Gastroesophageal sphincter (tissue), 4 donors: ENCODE measurements around the gene MSL3B.

ENCODE experiments used
- ATAC-seq: fragments of 150-250 bp; one replicate; pipeline ENCODE4 v1.9.1; 2016; ENCODE audit warnings: mild to moderate bottlenecking, moderate library complexity
- H3K27ac ChIP-seq, 4 donors: fragments of 200-600 bp; sonication (generic) in 3 of 4; 1 replicate in 3 of 4; 2 replicates in 1 of 4; pipeline ENCODE4 v1.5.1; 2016 to 2019
- H3K27me3 ChIP-seq: fragments of 200-600 bp; sonication (generic); one replicate; pipeline ENCODE4 v1.5.1; 2019
- H3K36me3 ChIP-seq, 2 donors: fragments of 200-600 bp; sonication (generic); one replicate each; pipeline ENCODE4 v1.5.1; 2019; ENCODE audit warnings: control low read depth in 1 of 2
- H3K4me1 ChIP-seq, 3 donors: fragments of 200-600 bp; sonication (generic); 1 replicate in 2 of 3; 2 replicates in 1 of 3; pipeline ENCODE4 v1.5.1; 2016 to 2019; ENCODE audit warnings: control low read depth in 2 of 3
- H3K4me3 ChIP-seq, 2 donors: fragments of 200-600 bp; sonication (generic); one replicate each; pipeline ENCODE4 v1.5.1; 2019; ENCODE audit warnings: mild to moderate bottlenecking in 1 of 2, moderate library complexity in 1 of 2
- H3K9me3 ChIP-seq, 3 donors: fragments of 200-600 bp; sonication (generic); one replicate each; pipeline ENCODE4 v1.5.1; 2017 to 2019; ENCODE audit warnings: control low read depth in 2 of 3
- EP300 ChIP-seq: sonication (generic); formaldehyde crosslinking; IDR thresholded peaks from one replicate; pipeline ENCODE4 v1.6.1; 2017; ENCODE audit warnings: antibody characterized with exemption, mild to moderate bottlenecking
- POLR2A ChIP-seq, 2 donors: fragments of 450-650 bp; IDR thresholded peaks; one replicate each; pipeline ENCODE4 v1.6.1; 2017; ENCODE audit warnings: antibody characterized with exemption in 2 of 2, mild to moderate bottlenecking in 2 of 2, moderate library complexity in 1 of 2
- POLR2AphosphoS5 ChIP-seq: sonication (generic); formaldehyde crosslinking; IDR thresholded peaks from one replicate; pipeline ENCODE4 v1.6.1; 2017; ENCODE audit warnings: antibody characterized with exemption
- WGBS, 2 donors: methylation state at CpG; one replicate each; pipeline ENCODE4 v1.1.5; 2018; ENCODE audit warnings: low coverage in 1 of 2; 5-methylcytosine and 5-hydroxymethylcytosine counted together
- TF ChIP-seq, protein P1 (sequence below), 4 experiments: fragments of 200-600 bp in 2 of 4; fragments of 450-650 bp in 2 of 4; sonication (generic) in 1 of 4; IDR thresholded peaks; one replicate each; pipeline ENCODE4 v1.5.1; 2017 to 2019; ENCODE audit warnings: antibody characterized with exemption in 4 of 4, mild to moderate bottlenecking in 2 of 4, moderate library complexity in 2 of 4

MSL3B gene

DNA sequence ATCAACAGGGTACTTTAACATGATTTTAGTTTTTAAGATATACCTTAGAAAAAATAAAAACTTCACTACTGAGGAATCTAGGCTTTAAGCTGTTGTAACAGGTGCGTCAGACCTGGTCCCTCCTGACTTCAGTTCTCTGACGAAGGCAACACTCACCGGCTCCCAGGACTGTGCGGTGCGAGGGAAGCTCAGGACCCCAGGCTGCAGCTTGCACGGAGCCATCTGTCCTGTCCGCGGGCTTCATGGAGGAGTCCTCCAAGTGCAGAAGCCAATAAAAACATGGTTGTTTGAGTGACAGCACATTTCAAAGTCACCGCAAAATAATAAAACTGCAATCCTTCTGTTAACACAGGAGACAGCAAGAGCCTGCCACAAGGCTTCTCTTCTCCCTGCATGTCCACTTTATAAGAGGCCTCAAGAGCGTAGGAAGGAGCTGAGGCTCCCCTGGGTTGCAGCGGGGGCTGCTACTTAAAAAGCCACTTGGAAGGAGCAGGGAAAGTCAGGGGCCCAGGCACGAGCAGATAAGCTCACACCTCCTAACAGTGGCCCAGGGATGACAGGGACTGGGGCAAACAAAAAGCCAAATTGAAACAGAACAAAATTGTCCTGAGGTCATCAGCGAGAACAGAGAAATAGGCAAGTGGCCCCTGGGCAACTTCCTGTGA is 18.4 kb downstream of the MSL3B start:
- Histone ChIP-seq H3K4me3 (no peak overlapping the region), H3K36me3 (no peaks in the 10 kb centered on the region), H3K4me1 (peaks cover 0 to 11% (median 6%) of the 10 kb centered on the region in 3 donors), H3K27ac (no peak overlapping the region), H3K27me3 (peaks cover 31% of the 10 kb centered on the region), H3K9me3 (no peaks in the 10 kb centered on the region)
- 91 to 92% methylated on average over 9 to 13 of the region's 13 CpGs for WGBS, 2 donors
- no peak for ATAC-seq
- TF ChIP-seq POLR2A (IDR thresholded peaks at IDR 0.05) (no peak), POLR2AphosphoS5 (no peak), EP300 (no peak)
- TF ChIP-seq, protein P1, sequence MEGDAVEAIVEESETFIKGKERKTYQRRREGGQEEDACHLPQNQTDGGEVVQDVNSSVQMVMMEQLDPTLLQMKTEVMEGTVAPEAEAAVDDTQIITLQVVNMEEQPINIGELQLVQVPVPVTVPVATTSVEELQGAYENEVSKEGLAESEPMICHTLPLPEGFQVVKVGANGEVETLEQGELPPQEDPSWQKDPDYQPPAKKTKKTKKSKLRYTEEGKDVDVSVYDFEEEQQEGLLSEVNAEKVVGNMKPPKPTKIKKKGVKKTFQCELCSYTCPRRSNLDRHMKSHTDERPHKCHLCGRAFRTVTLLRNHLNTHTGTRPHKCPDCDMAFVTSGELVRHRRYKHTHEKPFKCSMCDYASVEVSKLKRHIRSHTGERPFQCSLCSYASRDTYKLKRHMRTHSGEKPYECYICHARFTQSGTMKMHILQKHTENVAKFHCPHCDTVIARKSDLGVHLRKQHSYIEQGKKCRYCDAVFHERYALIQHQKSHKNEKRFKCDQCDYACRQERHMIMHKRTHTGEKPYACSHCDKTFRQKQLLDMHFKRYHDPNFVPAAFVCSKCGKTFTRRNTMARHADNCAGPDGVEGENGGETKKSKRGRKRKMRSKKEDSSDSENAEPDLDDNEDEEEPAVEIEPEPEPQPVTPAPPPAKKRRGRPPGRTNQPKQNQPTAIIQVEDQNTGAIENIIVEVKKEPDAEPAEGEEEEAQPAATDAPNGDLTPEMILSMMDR (IDR thresholded peaks at IDR 0.05), result no peak

DNA sequence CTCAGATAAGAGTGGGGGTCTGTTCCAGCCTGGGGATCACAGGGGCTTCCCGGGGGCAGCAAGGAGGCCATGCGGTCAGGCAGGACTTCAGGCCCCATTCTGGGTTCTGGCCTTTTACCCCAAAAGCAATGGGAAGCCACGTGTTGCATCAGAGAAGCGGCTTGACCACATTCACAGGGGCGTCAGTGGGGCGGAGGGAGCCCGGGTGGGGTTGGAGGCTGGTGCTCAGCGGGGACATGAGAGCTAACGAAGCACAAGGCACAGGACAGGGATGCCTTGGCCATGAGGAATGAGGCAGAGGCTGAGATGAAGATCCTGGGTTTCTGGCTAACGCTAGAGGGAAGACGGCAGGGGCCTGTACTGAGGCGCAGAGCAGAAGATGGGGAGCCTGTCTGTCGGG is 19.9 kb downstream of the MSL3B start:
- 60 to 99% methylated on average over 1 to 7 of the region's 13 CpGs for WGBS, 2 donors
- H3K36me3 ChIP-seq, result no peaks in the 10 kb centered on the region
- TF ChIP-seq EP300, result no peak
- TF ChIP-seq POLR2A (IDR thresholded peaks at IDR 0.05), result no peak
- TF ChIP-seq POLR2AphosphoS5, result no peak
- TF ChIP-seq, protein P1 (IDR thresholded peaks at IDR 0.05), result no peak
- H3K4me1 ChIP-seq, result no peaks in the 10 kb centered on the region
- H3K4me3 ChIP-seq, result no peak overlapping the region
- no peak overlapping the region for H3K27ac ChIP-seq
- no peak for ATAC-seq
- peaks cover 28% of the 10 kb centered on the region for H3K27me3 ChIP-seq
- H3K9me3 ChIP-seq, result no peaks in the 10 kb centered on the region

DNA sequence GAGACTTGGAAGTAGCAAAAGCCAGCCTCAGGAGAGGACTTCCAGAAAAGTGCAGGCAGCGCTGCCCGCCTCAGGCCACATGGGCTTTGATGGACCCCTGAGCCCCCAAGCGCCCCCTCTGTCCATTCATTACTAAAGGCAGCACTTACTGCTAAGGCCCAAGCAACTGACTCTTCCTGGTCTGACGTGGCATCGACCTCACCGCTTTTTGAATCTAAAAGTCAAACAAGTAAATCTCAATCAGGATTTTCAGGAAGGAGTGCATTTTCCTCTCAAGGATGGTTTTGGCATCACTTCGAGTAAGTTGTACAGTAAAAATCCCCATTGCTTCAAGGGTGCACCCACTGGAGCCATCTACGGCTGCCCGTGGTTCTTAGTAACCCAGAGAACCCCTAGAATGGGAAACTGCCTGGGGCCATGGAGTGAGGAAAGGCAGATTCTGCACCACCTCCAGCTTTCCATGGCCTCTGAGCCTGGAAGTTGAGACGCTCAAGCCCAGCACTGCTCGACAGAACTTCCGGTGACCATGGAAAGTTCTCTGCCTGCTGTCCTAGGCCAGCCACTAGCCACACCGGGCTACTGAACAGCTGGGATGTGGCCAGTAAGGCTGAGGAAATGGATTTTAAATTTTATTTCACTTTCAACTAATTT is 20.8 kb downstream of the MSL3B start:
- H3K9me3 ChIP-seq, result no peaks in the 10 kb centered on the region
- H3K36me3 ChIP-seq, result no peaks in the 10 kb centered on the region
- H3K4me1 ChIP-seq, result no peaks in the 10 kb centered on the region
- WGBS, 2 donors, result 96 to 98% methylated on average over 8 of the region's 13 CpGs
- H3K4me3 ChIP-seq, result no peak overlapping the region
- no peak for ATAC-seq
- H3K27ac ChIP-seq, result no peak overlapping the region
- TF ChIP-seq, protein P1 (IDR thresholded peaks at IDR 0.05), result no peak
- TF ChIP-seq POLR2AphosphoS5 (no peak), POLR2A (IDR thresholded peaks at IDR 0.05) (no peak), EP300 (no peak)
- peaks cover 25% of the 10 kb centered on the region for H3K27me3 ChIP-seq

DNA sequence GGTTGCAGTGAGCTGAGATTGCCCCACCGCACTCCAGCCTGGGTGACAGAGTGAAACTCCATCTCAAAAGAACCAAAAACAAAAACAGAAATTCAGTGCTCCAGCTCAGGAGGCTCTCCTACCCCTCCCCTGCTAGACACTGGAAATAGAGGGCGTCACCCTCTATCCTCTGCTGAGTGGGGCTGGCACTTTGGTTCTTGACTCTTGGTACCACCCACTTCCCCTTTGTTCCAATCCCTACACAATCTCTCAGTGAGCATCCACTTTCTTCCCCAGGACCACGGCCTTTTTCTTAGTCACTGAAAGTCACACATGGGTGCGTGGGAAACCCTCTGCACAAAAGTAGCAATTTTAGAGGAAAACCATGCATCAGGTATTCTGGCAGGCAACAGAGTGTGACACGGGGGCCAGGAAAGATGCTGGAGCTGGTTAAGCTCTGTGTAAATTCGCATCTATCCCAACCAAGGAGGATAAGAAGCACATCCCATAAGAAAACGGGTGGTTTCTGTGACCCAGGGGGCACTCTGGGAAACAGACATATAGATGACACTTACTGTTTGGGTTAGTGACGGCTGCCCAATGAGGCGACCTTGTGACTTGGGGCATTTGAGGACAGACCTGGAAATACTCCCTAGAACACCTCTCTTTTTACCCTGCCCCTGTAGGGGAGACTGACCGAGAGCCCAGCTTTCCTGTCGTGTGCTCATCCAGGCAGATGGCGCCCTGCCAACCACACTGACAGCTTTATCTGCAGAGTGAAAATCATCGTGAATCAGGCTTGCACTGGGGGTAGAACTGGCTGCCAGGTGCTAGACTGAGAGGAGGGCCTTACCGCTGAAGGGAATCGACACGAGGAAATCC is 21.6 kb downstream of the MSL3B start:
- WGBS, 2 donors, result 68 to 79% methylated on average over 4 to 12 of the region's 16 CpGs
- no peaks in the 10 kb centered on the region for H3K4me1 ChIP-seq
- no peak for ATAC-seq
- no peak overlapping the region for H3K27ac ChIP-seq
- peaks cover 18% of the 10 kb centered on the region for H3K27me3 ChIP-seq
- no peaks in the 10 kb centered on the region for H3K9me3 ChIP-seq
- no peak for TF ChIP-seq POLR2AphosphoS5
- TF ChIP-seq EP300, result no peak
- TF ChIP-seq, protein P1 (IDR thresholded peaks at IDR 0.05), result no peak
- TF ChIP-seq POLR2A (IDR thresholded peaks at IDR 0.05), result no peak
- no peak overlapping the region for H3K4me3 ChIP-seq
- no peaks in the 10 kb centered on the region for H3K36me3 ChIP-seq
